C1 segment of cervical spinal cord (tissue), 14 donors: Measurements from ENCODE around the gene PPP4R3B.
"Not testable (repeated sequence)": the region's sequence is repeated elsewhere in the genome, so short reads cannot be mapped to it uniquely, and the experiment has no call there.

Experiments
- DNase-seq, 14 donors: peaks; one replicate each; lab custom pipeline; 2025; lab: John Stamatoyannopoulos, UW

Gene PPP4R3B

DNA sequence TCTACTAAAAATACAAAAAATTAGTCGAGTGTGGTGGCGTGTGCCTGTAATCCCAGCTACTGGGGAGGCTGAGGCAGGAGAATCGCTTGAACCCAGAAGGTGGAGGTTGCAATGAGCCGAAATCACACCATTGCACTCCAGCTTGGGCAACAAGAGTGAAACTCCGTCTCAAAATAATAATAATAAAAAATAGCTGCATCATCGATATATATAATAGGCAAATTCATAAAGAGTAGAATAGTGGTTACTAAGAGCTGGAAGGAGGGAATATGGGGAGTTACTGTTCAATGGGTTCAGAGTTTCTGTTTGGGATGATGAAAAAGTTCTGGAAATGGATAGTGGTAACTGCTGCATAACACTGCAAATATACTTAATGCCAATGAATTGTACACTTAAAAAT is 20.6 kb downstream of the PPP4R3B start:
- not testable (repeated sequence) for DNase-seq

DNA sequence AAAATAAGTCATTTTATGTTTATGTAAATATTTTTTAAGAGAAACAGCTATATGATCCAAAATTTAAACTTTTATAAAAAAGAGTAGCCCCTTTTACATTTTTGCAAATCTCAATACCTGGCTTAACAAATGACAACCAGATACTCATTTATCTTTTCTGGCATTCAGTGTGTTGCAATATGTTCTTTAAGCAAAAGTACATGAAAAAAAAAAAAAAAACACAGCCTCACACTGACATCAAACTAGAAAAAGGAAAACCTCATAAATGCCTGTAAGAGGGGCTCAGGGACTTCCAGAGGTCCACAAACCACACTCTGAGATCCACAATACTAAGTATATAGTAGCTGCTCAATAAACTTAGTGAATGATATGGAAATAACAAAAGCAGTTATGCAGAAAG is 21.9 kb downstream of the PPP4R3B start:
- DNase-seq: no peak

DNA sequence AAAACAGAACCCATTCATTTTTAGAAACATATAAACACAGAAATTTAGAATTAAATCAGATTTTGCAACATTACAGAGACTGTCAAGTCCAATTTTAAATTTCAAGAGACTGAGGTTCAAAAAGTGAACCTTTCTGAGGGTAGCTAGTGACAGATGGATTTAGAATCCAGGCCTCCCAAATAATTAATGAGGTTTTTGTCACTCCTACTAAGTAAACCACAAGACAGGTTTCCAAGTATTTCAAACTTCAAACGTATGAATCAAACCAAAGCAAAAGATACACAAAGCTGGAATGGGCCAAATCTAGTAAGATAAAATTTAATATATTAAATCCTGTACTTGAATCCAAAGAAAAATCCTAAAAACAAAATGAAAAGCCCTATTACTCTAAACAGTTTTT is 25.3 kb downstream of the PPP4R3B start:
- no peak for DNase-seq

DNA sequence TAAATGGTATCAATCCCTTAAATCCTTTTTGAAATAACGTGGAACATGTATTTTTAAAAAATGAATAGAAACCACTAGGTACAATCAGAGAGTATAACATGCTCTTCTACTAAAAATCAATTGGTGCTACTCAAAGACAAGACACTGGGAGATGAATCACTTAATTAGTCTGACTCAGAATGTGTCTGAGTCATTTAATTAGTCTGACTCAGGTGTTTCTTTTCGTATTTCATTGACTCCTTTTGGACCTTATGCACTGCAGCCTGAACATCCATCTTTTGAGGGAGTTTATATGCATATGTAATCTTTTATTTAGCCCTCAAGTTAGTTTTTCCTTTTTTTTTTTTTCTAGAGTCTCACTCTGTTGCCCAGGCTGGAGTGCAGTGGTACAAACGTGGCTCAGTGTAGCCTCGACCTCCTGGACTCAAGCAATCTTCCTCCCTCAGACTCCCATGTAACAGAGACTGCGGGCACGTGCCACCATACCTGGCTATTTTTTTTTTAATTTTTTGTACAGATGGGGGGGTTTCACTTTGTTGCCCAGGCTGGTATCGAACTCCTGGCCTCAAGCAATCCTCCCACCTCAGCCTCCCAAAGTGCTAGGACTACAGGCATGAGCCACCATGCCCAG is 26.5 kb downstream of the PPP4R3B start:
- no peak for DNase-seq

DNA sequence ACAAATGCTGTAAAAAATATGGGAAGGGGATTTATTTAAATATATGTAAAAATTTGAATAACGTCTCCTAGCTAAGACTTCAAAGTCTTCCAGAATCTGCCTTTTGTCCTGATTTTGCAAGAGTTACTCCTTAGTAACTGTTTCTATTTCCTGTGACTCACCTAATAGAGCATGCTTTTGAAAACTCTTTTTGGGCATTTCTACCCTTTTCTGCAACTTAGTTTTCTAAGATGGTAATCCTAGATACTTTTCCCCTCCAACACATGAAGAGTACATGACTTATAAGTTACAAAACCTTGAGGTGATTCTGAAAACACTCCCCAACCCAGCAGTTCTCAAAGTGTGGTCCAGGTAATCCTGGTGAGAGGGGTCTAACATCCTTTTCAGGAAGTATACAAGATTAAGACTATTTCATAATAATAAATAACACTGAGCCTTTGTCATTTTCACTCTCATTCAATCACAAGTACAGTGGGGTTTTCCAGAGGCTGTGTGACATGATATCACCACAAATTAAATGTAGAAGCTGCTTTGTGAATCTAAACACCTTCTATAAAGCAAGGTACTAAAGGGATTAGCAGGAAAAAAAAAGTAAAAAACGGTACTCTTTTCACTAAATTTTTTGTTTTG is 31.9 kb downstream of the PPP4R3B start:
- DNase-seq: no peak

DNA sequence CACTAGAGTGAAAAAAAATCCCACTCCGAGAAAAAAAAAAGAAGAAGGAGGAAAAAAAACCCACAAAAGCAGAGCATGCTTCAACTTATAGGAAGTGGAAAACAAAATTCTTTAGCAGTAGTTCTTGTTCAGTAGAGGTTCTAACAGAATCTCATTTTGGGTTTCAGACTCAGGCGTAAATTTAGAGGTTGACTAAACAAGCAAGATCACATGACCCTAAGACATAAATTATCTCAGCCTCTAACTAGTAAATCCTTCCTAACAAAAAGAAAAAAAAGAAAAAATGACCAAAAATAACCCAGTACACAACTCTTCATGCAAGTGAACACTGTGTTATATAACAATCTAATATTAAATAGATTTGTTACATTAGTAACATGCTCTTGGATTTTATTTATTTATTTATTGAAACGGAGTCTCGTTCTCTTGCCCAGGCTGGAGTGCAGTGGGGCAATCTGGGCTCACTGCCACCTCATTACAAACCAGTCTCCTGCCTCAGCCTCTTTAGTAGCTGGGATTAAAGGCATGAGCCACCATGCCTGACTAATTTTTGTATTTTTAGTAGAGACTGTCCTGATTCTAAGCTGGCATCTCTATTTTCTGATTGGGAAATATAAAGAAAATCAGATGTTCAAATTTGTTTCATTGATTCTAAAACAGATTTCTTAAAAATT is 35.4 kb downstream of the PPP4R3B start:
- DNase-seq: peak in 2 of 14 donors; percentile 3 to 12

DNA sequence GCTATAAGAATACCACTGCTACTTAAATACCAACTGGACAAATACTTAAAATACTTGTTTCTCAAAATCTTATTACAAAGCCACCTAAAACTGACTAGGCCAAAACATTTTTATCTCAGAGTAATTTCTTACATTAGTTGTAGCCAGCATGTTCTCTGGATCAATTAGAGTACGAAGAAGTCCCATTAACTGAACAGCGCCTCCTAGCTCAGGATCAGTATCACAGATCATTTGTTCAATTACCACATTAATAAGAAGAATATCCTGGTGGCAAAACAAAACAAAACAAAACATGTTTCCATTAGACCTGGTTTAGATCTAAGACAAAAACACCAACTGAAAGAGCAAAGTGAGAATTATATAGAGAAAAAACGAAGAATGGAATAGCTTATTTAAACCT is 36.0 kb downstream of the PPP4R3B start:
- no peak for DNase-seq

DNA sequence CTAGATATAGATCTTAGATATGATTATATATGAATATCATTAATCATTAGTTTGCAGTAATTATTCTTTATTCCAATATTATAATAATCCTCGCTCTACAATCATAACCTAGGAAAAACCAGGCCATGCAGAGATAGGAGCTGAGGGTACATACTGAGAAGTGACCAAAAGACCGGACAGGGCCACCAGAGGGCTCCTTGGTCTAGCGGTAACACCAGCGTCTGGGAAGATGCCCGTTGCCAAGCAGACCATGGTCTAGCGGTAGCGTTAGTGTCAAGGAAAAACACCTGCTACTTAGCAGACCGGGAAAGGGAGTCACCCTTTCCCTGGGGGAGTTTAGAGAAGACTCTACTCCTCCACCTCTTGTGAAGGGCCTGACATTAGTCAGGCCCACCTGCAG is 48.4 kb downstream of the PPP4R3B start:
- DNase-seq: not testable (repeated sequence)

DNA sequence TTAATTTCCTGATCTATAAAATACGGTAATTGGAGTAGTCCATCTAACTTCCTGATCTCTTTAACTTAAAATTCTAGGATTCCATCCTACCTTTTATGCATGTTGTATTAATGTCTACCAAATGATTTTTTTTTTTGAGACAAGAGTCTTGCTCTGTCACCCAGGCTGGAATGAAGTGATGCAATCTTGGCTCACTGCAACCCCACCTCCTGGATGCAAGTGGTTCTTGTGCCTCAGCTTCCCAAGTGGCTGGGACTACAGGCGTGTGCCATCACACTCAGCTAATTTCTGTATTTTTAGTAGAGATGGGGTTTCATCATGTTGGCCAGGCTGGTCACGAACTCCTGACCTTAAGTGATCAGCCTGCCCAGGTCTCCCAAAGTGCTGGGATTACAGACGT is 50.1 kb downstream of the PPP4R3B start:
- DNase-seq: no peak

DNA sequence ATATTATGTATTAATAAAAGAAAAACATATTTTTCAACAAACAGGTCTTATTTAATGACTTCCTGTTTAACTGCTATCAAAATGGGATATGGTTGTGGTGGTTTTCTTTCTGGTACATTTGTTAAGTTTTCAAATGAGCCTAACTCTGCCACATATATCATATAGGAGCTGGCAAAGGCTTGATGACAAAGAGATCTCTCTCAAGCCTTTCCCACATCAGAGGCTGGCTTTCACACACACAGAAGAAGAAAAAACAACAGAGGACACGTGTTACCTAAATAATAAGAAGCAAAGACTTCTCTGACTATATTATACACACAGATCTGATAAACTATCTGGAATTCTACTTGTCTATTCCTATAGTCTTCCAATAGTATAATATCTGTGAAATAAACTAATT is 51.8 kb downstream of the PPP4R3B start:
- no peak for DNase-seq

DNA sequence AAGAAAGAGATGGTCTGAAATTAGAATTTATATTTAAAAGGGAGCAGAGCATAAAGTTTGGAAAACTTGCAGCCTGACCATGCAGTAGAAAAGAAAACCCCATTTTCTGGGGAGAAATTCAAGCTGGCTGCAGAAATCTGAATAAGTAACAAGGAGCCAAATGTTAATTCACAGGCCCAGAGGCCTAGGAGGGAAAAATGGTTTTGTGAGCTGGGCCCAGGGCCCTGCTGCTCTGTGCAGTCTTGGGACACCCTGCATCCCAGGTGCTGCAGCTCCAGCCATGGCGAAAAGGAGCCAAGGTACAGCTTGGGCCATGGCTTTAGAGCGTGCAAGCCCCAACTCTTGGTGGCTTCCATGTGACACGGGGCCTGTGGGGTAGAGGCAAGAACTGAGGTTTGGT is 56.6 kb downstream of the PPP4R3B start:
- DNase-seq: no peak

DNA sequence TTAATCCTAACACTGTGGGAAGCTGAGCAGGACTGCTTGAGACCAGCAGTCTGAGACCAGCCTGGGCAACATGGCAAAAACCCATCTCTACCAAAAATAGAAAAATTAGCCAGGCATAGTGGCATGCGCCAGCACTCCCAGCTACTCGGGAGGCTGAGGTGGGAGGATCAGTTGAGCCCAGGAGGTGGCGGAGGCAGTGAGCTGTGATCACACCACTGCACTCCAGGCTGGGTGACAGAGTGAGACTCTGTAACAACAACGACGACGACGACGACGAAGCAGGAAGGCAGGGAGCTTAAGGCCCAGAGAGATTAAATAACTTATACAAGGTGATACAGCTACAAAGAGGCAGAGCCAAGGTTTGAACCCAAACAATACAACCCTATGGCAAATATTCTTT is 60.6 kb downstream of the PPP4R3B start:
- no peak for DNase-seq

DNA sequence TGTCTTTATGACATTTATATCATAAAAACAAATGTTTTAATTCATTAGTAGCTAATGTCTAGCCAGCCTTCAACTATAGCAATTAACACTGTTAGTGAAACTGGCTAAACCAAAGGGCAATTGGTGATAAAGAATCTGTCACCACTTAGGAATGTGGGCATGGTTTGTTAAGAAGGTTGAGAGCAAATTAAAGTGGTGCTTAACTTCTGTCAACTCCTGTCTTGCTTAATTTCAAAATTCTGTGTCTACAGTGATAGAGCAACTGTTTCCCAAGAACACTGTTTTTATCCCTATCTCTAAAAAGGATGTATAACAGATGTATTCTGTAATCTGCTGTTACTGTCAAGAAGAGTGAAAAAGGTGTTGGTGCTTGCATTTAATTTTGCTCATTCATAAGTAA is 61.4 kb downstream of the PPP4R3B start:
- DNase-seq: no peak

DNA sequence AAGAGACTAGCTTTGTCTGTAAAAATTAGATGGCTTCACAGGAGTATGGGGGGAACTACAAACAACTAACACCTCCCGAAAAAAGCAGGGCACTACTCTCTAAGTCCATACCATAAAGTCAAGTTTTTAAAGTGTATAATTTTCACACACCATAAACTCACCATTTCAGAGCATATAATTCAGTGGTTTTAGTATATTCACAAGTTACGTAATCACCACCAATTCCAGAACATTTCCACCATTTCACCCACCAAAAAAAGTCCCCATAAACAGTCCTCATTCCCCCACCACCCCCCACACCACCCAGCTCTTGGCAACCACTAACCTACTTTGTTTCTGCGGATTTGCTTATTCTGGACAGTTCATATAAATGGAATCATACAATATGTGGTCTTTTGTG is 64.1 kb downstream of the PPP4R3B start:
- no peak for DNase-seq

DNA sequence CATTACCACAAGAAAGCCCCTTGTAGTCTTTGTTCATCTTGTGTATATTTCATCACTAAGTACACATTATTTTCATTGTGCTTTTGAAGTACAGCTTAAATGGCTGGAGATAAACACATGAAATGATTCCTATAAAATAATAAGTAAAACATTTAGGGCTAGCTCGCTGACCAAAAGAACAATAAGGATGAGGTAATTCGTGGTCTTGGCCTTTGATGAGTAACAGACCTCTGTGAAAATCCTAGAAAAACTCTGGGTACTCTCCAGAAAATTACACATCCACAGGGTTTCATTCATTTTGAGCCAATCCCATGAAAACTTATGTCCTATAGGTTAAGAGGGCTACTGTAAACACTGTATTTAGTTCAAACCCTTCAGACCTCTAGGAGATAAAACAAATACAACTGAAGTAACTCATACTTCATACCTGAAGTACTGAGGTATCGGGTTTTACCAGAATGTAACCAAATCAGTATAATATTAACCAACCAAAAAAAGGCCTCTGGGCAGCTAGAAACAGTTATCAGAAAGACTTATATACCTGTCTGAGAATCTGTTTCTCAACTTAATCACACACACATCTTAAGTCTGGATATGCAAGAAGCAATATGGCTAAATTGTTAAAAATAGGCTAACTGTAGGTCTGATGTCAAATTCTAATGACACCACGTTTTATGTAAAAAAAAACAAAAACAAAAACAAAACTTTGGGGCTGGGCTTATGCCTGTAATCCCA is 66.9 kb downstream of the PPP4R3B start:
- DNase-seq: no peak

DNA sequence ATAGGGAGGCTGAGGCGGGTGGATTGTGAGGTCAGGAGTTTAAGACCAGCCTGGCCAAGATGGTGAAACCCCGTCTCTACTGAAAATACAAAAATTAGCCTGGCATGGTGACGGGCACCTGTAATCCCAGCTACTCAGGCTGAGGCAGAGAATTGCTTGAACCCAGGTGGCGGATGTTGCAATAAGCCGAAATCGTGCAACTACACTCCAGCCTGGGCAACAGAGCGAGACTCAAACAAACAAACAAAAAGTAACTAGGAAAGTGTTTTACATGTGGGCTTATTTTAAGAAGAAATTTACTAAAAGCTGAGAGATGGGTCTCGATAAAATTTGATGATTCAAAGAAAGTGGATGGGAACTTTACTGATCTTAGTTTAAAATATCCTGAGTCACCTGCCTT is 69.7 kb downstream of the PPP4R3B start:
- not testable (repeated sequence) for DNase-seq

DNA sequence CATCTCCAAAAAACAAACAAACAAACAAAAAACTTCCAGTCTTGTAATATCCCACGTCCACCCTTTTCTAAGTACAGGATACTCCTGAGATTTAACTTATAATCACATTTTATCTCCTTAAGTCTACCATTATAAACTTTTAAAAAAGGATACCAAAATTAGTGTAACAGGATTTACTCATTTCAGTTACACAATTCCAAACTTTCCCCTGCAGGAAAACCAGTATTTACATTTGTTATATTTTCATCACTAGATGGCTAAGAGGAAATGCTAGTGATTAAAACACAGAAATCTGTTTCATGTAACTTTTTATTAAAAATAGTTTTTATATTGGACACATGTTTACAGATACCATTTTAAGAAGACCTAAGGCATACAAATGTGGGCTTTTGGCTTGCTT is 70.4 kb downstream of the PPP4R3B start:
- DNase-seq: no peak

DNA sequence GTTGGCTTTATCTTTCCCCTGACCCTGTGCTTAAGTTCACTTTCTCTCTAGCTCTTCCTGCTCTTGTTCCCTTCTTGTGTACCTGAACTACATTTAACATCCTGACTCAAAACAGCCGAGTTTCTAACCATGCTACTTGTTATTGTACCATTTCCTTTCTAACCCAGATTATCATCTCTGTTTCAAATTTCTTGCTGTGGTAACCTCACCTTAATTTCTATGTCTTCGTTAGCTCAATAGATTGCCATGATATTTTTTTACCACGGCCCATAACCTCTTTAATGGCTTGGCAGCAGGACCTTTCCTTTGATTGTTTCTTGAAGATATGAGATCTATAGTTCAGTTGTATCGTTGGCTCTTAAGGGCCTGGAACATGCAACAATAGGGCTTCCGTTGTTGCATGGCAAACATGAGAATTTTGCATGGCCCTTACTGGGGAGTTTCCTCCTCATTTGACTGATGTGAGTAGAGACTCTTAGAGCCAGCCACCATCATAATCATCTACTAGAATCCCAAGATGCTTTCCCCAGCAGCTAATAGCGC is 86.8 kb downstream of the PPP4R3B start:
- no peak for DNase-seq

DNA sequence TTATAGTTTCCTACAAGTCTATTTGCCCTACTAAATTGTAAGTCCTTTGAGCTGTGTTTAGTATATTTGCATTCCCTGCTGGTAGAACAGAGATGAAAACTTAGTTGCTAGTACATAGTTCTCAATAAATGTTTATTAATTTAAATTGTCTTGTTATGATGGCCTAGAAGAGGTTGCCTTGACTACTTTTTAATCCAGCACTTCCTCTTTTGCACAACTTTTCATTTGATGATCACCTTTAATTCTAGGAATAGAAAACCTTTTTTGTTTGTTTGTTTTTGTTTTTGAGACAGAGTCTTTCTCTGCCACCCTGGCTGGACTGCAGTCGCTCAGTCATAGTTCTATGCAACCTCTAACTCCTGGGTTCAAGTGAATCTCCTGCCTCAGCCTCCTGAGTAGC is 91.2 kb downstream of the PPP4R3B start:
- no peak for DNase-seq

DNA sequence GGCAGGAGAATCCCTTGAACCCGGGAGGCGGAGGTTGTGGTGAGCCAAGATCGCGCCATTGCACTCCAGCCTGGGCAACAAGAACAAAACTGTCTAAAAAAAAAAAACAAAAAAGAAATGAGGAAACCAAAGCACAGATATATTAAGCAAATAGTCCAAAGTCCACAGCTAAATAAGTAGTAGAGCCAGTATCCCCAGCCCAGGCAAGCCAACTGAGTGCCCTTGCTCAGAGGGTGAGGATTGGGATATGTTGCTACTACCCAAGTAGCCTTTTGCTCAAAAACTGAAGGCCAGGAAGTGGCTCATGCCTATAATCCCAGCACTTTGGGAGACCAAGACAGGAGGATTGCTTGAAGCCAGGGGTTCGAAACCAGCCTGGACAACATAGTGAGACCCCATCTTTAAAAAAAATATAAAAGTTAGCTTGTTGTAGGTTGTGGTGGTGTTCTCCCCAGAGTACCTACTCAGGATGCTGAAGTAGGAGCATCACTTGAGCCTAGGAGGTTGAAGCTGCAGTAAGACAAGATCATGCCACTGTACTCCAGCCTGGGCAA is 92.5 kb downstream of the PPP4R3B start:
- no peak for DNase-seq

DNA sequence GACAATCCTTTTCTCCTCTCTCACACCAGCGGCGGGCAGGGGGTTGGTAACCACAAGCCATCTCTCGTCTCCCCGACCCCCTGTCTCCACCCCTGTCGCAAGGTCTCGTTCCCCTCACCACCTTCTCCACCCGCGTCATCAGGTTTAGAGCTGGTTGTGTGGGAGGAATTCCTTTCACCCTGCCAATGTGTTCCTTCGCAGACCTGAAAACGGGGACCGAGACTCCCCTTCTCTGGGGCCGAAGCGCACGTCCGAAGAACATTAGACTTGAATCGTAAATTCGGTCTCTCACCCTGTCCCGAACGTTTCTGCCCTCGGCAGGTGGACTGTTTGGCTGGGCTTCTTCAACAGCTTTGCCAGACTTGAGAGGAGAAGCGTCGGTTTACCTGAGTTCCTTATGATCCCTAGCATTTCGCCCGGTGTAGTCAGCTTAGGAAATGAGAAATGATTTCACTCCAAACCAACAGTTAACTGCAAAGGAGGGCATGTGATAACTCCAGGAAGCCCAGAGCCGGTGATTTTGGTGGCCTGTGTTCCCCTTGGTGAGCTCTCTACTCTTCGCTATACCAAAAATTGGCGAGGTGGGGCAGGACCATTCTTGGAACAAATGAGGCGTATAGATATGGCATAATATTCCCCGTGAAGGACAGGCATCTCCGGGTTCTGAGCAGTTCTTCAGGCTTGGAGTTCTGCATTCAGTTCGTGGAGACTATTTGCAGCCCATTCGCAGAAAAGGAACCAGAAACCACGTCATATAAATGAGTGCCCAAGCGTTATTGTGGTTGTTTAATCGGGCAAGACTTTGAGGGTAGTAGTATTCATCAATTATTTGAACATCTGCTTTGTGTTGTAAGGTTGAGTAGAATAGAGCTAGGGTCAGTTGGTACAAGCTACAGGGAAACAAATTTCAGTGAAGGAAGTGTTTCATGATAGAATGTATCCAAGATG is 97.2 kb downstream of the PPP4R3B start:
- peak in 10 of 14 donors; percentile 18 to 78 (median 58) for DNase-seq
